Smooth muscle cell (in vitro differentiated cells): ENCODE results near the gene DTWD1. TPM values are rescaled to one million over a fixed set of nuclear protein-coding genes. Genes with fewer than 3 reads are reported as not detected.
"Not testable (repeated sequence)": the region's sequence is repeated elsewhere in the genome, so short reads cannot be mapped to it uniquely, and the experiment has no call there.

ENCODE experiments used
- DNase-seq: peaks from one replicate; lab custom pipeline; 2025; ENCODE audit not compliant: unreplicated experiment; lab: John Stamatoyannopoulos, UW
- H2AFZ ChIP-seq: fragments of 200-600 bp; sonication (generic); 2 replicates; pipeline ENCODE4 v1.6.0; 2016; ENCODE audit warnings: antibody characterized with exemption, low read depth, mild to moderate bottlenecking
- H3F3A ChIP-seq: fragments of 200-600 bp; sonication (generic); 2 replicates; pipeline ENCODE4 v1.6.0; 2017; ENCODE audit warnings: antibody characterized with exemption, low read depth
- H3K27ac ChIP-seq: fragments of 200-600 bp; sonication (generic); 2 replicates; pipeline ENCODE4 v1.5.1; 2016; ENCODE audit warnings: low read depth, mild to moderate bottlenecking
- H3K27me3 ChIP-seq: fragments of 200-600 bp; sonication (generic); 2 replicates; pipeline ENCODE4 v1.6.1; 2016; ENCODE audit warnings: low read depth, mild to moderate bottlenecking
- H3K36me3 ChIP-seq: fragments of 200-600 bp; sonication (generic); 2 replicates; pipeline ENCODE4 v1.5.1; 2016; ENCODE audit warnings: low read depth
- H3K4me1 ChIP-seq: fragments of 200-600 bp; sonication (generic); 2 replicates; pipeline ENCODE4 v1.5.1; 2016; ENCODE audit warnings: low read depth
- H3K4me2 ChIP-seq: fragments of 200-600 bp; sonication (generic); 2 replicates; pipeline ENCODE4 v1.6.0; 2016; ENCODE audit warnings: mild to moderate bottlenecking
- H3K4me3 ChIP-seq: fragments of 200-600 bp; sonication (generic); 2 replicates; pipeline ENCODE4 v1.5.1; 2016; ENCODE audit warnings: mild to moderate bottlenecking
- H3K79me2 ChIP-seq: fragments of 200-600 bp; sonication (generic); 2 replicates; pipeline ENCODE4 v1.6.0; 2016; ENCODE audit warnings: low read depth, mild to moderate bottlenecking
- H3K9ac ChIP-seq: fragments of 200-600 bp; sonication (generic); 2 replicates; pipeline ENCODE4 v1.6.0; 2016; ENCODE audit warnings: low read depth
- H3K9me3 ChIP-seq: fragments of 200-600 bp; sonication (generic); replicated peaks from 2 replicates; pipeline ENCODE4 v1.5.1; 2016; ENCODE audit warnings: low read depth
- H4K20me1 ChIP-seq: fragments of 200-600 bp; sonication (generic); 2 replicates; pipeline ENCODE4 v1.6.0; 2016; ENCODE audit warnings: low read depth
- WGBS: methylation state at CpG from one replicate; pipeline ENCODE4 v1.1.7; 2016; ENCODE audit warnings: low lambda C conversion rate; 5-methylcytosine and 5-hydroxymethylcytosine counted together
- polyA plus RNA-seq: library from polyadenylated mRNA; unstranded; fragments of >200 nt; fragmentation: Nextera tagmentation; extraction: Ambion mirVana; gene quantifications from 2 replicates; pipeline ENCODE4 v1.2.1, GENCODE V29; 2016
- total RNA-seq: library from RNA; depleted of rRNA; stranded (reverse); fragments of >200 nt; gene quantifications from 2 replicates; pipeline ENCODE4 v1.2.3, GENCODE V29; 2014
- TF ChIP-seq, protein P1 (sequence below): fragments of 200-600 bp; sonication (generic); IDR thresholded peaks from 2 replicates; pipeline ENCODE4 v1.5.1; 2017; ENCODE audit warnings: borderline replicate concordance, mild to moderate bottlenecking, antibody characterized with exemption; ENCODE audit not compliant: insufficient read depth, poor library complexity, severe bottlenecking

DTWD1 gene
- total and polyA plus RNA-seq, 2 experiments from 2014 or later, result 65.4 to 127 TPM

DNA sequence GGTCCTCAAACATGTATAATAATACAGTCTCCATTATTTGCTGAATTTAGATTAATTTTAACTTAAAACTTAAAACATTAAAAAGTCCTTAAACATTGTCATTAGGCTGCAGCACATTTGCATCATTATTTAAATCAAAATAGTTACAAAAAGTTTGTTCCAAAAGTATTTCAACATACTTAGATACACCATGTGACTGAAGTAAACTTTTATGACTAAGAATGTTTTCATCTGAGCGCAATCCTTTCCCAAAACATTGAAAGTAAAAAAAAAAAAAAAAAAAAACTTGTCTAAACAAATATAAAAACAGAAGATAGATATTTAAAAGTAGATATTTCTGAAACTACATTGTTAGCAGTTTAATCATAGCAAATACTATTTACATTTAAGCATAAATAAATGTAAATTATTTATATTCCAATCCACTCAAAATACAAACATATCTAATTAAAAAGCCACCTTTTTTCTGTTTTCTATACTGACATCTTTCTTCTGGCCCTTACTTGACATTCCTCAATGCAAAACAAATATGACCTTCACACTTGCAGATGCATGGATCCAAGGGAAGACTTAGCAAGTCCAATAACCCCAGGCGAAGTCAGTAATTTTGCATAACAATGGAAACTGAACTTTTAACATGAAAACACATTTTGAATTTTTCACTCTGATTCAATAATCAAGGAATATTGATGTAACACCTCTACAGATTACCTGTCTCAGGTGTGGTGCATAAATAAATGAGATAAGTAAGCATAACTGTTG lies 10.5 kb upstream of the DTWD1 start:
- H3K4me1 ChIP-seq, result no peaks in the 10 kb centered on the region
- no peaks in the 10 kb centered on the region for H3F3A ChIP-seq
- peaks cover 14% of the 10 kb centered on the region for H3K36me3 ChIP-seq
- H3K9me3 ChIP-seq, result peaks cover 10% of the 10 kb centered on the region
- H3K27ac ChIP-seq, result no peak overlapping the region
- H3K79me2 ChIP-seq, result no peaks in the 10 kb centered on the region
- no peak for DNase-seq
- H2AFZ ChIP-seq, result no peak overlapping the region
- no peak overlapping the region for H3K4me2 ChIP-seq
- no peaks in the 10 kb centered on the region for H4K20me1 ChIP-seq
- WGBS, result 87% methylated on average over 2 of the region's 2 CpGs
- no peak overlapping the region for H3K9ac ChIP-seq
- TF ChIP-seq, protein P1, sequence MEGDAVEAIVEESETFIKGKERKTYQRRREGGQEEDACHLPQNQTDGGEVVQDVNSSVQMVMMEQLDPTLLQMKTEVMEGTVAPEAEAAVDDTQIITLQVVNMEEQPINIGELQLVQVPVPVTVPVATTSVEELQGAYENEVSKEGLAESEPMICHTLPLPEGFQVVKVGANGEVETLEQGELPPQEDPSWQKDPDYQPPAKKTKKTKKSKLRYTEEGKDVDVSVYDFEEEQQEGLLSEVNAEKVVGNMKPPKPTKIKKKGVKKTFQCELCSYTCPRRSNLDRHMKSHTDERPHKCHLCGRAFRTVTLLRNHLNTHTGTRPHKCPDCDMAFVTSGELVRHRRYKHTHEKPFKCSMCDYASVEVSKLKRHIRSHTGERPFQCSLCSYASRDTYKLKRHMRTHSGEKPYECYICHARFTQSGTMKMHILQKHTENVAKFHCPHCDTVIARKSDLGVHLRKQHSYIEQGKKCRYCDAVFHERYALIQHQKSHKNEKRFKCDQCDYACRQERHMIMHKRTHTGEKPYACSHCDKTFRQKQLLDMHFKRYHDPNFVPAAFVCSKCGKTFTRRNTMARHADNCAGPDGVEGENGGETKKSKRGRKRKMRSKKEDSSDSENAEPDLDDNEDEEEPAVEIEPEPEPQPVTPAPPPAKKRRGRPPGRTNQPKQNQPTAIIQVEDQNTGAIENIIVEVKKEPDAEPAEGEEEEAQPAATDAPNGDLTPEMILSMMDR, result no peak
- no peak overlapping the region for H3K4me3 ChIP-seq
- no peaks in the 10 kb centered on the region for H3K27me3 ChIP-seq

DNA sequence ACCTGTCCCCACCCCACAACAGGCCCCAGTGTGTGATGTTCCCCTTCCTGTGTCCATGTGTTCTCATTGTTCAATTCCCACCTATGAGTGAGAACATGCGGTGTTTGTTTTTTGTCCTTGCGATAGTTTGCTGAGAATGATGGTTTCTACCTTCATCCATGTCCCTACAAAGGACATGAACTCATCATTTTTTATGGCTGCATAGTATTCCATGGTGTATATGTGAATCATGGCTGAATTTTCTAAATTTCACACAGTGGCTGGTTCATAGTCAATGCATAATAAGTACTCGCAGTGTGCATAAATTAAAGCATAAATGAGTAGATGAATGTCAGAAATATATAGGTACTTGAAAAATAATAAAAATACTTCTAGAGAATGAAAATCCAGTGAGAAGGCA lies 8.6 kb upstream of the DTWD1 start:
- DNase-seq, H3K27me3 ChIP-seq, H3F3A ChIP-seq, H3K4me1 ChIP-seq, H3K4me3 ChIP-seq, H3K4me2 ChIP-seq, H4K20me1 ChIP-seq, H3K9me3 ChIP-seq, H2AFZ ChIP-seq, H3K9ac ChIP-seq, H3K27ac ChIP-seq, H3K79me2 ChIP-seq: not testable (repeated sequence)
- H3K36me3 ChIP-seq, result peaks cover 11% of the 10 kb centered on the region
- 100% methylated on average over 3 of the region's 3 CpGs for WGBS

GRCh38 chr15:49619226-49619625 lies 1.6 kb upstream of the DTWD1 start:
- Histone ChIP-seq H3K36me3 (peaks cover 5% of the 10 kb centered on the region), H3K9ac (no peak overlapping the region), H3K27ac (no peak overlapping the region), H3K4me1 (peaks cover 25% of the 10 kb centered on the region), H3K79me2 (peaks cover 28% of the 10 kb centered on the region), H3K4me3 (peak overlapping the region; percentile 94), H3F3A (peaks cover 8% of the 10 kb centered on the region), H3K27me3 (no peaks in the 10 kb centered on the region), H4K20me1 (no peaks in the 10 kb centered on the region), H2AFZ (no peak overlapping the region), H3K9me3 (peaks cover 10% of the 10 kb centered on the region), H3K4me2 (peak overlapping the region; percentile 87)
- TF ChIP-seq, protein P1, result no peak
- no peak for DNase-seq
- WGBS, result 100% methylated on average over 3 of the region's 3 CpGs

GRCh38 chr15:49620199-49620598 lies 649 bp upstream of the DTWD1 start:
- Histone ChIP-seq H4K20me1 (no peaks in the 10 kb centered on the region), H3K79me2 (peaks cover 38% of the 10 kb centered on the region), H3F3A (peaks cover 8% of the 10 kb centered on the region), H3K27ac (peak overlapping the region; percentile 98), H3K9me3 (peaks cover 2% of the 10 kb centered on the region), H2AFZ (peak overlapping the region; percentile 84), H3K36me3 (no peaks in the 10 kb centered on the region), H3K4me1 (peaks cover 32% of the 10 kb centered on the region), H3K9ac (peak overlapping the region; percentile 87), H3K4me3 (peak overlapping the region; percentile 94), H3K27me3 (no peaks in the 10 kb centered on the region), H3K4me2 (peak overlapping the region; percentile 87)
- TF ChIP-seq, protein P1, result no peak
- WGBS, result 16% methylated on average over 6 of the region's 6 CpGs
- no peak for DNase-seq
